GM12878 (cell line): ENCODE data around the gene NDUFA11. TPM values are rescaled to one million over a fixed set of nuclear protein-coding genes. Genes with fewer than 3 reads are reported as not detected.

Source experiments
- ATAC-seq: fragments of 200-7000 bp; cut with Tn5 transposase; 3 replicates; pipeline ENCODE4 v1.9.1; 2020; ENCODE audit warnings: mild to moderate bottlenecking, moderate library complexity
- BruUV-seq: library from RNA; stranded (reverse); fragments of 400-500 nt; replicated peaks from 2 replicates; lab custom pipeline; 2021; lab: Mats Ljungman, UMichigan
- CTCF ChIA-PET: fragments of 300-600 bp; sonication (Branson Sonifier 250); formaldehyde crosslinking; extraction: SDS; loops from one replicate; lab custom pipeline; 2021; ENCODE audit warnings: inconsistent platforms; lab: Yijun Ruan, JAX
- POLR2A ChIA-PET: fragments of 350-600 bp; formaldehyde crosslinking; extraction: SDS; loops from one replicate; lab custom pipeline; 2021; ENCODE audit warnings: inconsistent platforms; lab: Charles Lee
- RAD21 ChIA-PET: fragments of 300-600 bp; sonication (Branson Sonifier 250); formaldehyde crosslinking; loops from one replicate; lab custom pipeline; 2023; ENCODE audit warnings: antibody characterized with exemption; ENCODE audit not compliant: unreplicated experiment; lab: Charles Lee
- SMC1A ChIA-PET: fragments of 300-600 bp; sonication (Branson Sonifier 250); formaldehyde crosslinking; loops from one replicate; lab custom pipeline; 2023; ENCODE audit not compliant: unreplicated experiment, uncharacterized antibody; lab: Charles Lee
- DNase-seq: peaks from one replicate; pipeline ENCODE4 v3.0.0-alpha.2; 2011; ENCODE audit warnings: low read depth, low spot score
- FAIRE-seq: peaks from 3 replicates; lab custom pipeline; 2011; peaks lifted over from hg19 to GRCh38; lab: Jason Lieb, UNC
- H2AFZ ChIP-seq: 2 replicates; pipeline ENCODE4 v1.6.0; 2011; ENCODE audit warnings: low read depth, low read length, control low read depth; ENCODE audit not compliant: control insufficient read depth
- H3K27ac ChIP-seq: 2 replicates; pipeline ENCODE4 v1.5.1; 2011; ENCODE audit warnings: control low read depth; ENCODE audit not compliant: control insufficient read depth, insufficient read depth
- H3K27me3 ChIP-seq, 2 experiments: replicated peaks in 1 of 2; 2 replicates each; pipeline versions ENCODE4 v1.6.0 to v1.6.1; 2011; ENCODE audit warnings: low read length in 1 of 2; ENCODE audit not compliant: control insufficient read depth in 2 of 2, insufficient read depth in 2 of 2
- H3K36me3 ChIP-seq, 2 experiments: 2 replicates each; pipeline ENCODE4 v1.5.1; 2011; ENCODE audit warnings: low read length in 1 of 2; ENCODE audit not compliant: control insufficient read depth in 2 of 2, insufficient read depth in 2 of 2
- H3K4me1 ChIP-seq: 2 replicates; pipeline ENCODE4 v1.6.1; 2011; ENCODE audit warnings: mild to moderate bottlenecking, low read length, moderate library complexity, mixed read lengths; ENCODE audit not compliant: control insufficient read depth, insufficient read depth
- H3K4me2 ChIP-seq: 2 replicates; pipeline ENCODE4 v1.6.0; 2011; ENCODE audit warnings: control low read depth; ENCODE audit not compliant: control insufficient read depth, insufficient read depth
- H3K4me3 ChIP-seq: fragments of 200-600 bp; sonication (generic); 2 replicates; pipeline ENCODE4 v1.5.1; 2016
- H3K79me2 ChIP-seq: 2 replicates; pipeline ENCODE4 v1.6.0; 2011; ENCODE audit warnings: low read length; ENCODE audit not compliant: control insufficient read depth, insufficient read depth
- H3K9ac ChIP-seq: 2 replicates; pipeline ENCODE4 v1.8.0; 2011; ENCODE audit warnings: low read length, control low read depth, mixed read lengths; ENCODE audit not compliant: control insufficient read depth, insufficient read depth
- H3K9me3 ChIP-seq: replicated peaks from 3 replicates; pipeline ENCODE4 v1.5.1; 2011; ENCODE audit warnings: mild to moderate bottlenecking, low read length; ENCODE audit not compliant: control insufficient read depth, insufficient read depth
- H4K20me1 ChIP-seq: 2 replicates; pipeline ENCODE4 v1.6.0; 2011; ENCODE audit not compliant: control insufficient read depth, insufficient read depth
- EGR1 ChIP-seq, 2 experiments: IDR thresholded peaks; 1 replicate in 1 of 2; 2 replicates in 1 of 2; pipeline ENCODE4 v1.6.1; 2011 to 2012; ENCODE audit warnings: low read depth in 2 of 2, low read length in 2 of 2, borderline replicate concordance in 1 of 2, mild to moderate bottlenecking in 1 of 2, moderate library complexity in 1 of 2
- EP300 ChIP-seq, 2 experiments: fragments of 150-350 bp in 1 of 2; IDR thresholded peaks; 2 replicates each; pipeline ENCODE4 v1.6.1; 2011 to 2012; ENCODE audit warnings: low read depth in 2 of 2, low read length in 2 of 2, borderline replicate concordance in 1 of 2, improper control_type of control experiment in 1 of 2, inconsistent platforms in 1 of 2; ENCODE audit not compliant: control insufficient read depth in 1 of 2
- JUNB ChIP-seq: IDR thresholded peaks from 2 replicates; pipeline ENCODE4 v1.6.1; 2016; ENCODE audit warnings: antibody characterized with exemption, mild to moderate bottlenecking
- MYC ChIP-seq: IDR thresholded peaks from 2 replicates; pipeline ENCODE4 v1.6.1; 2011; ENCODE audit warnings: mild to moderate bottlenecking, low read length, moderate library complexity, inconsistent platforms; ENCODE audit not compliant: insufficient read depth, insufficient replicate concordance, insufficient read length, severe bottlenecking
- NRF1 ChIP-seq: conservative IDR thresholded peaks from 2 replicates; pipeline ENCODE4 v1.6.1; 2011; ENCODE audit warnings: mild to moderate bottlenecking, low read depth, low read length, improper control_type of control experiment
- PML ChIP-seq: IDR thresholded peaks from 2 replicates; pipeline ENCODE4 v1.6.1; 2012; ENCODE audit warnings: low read length, inconsistent platforms
- POU2F2 ChIP-seq: IDR thresholded peaks from 3 replicates; pipeline ENCODE4 v1.6.1; 2011; ENCODE audit warnings: low read depth, mild to moderate bottlenecking, low read length, borderline replicate concordance
- RAD51 ChIP-seq: fragments of 450-650 bp; IDR thresholded peaks from 2 replicates; pipeline ENCODE4 v1.6.1; 2016; ENCODE audit warnings: moderate library complexity, mild to moderate bottlenecking, inconsistent platforms
- RBBP5 ChIP-seq: fragments of 200-600 bp; sonication (generic); conservative IDR thresholded peaks from 2 replicates; pipeline ENCODE4 v1.6.1; 2016
- SMAD5 ChIP-seq: IDR thresholded peaks from 2 replicates; pipeline ENCODE4 v1.6.1; 2016; ENCODE audit warnings: antibody characterized with exemption, low read depth
- TAF1 ChIP-seq: IDR thresholded peaks from 2 replicates; pipeline ENCODE4 v1.6.1; 2011; ENCODE audit warnings: mild to moderate bottlenecking, low read depth, low read length, borderline replicate concordance
- WRNIP1 ChIP-seq: IDR thresholded peaks from 2 replicates; pipeline ENCODE4 v1.6.1; 2011; ENCODE audit warnings: low read depth, low read length, improper control_type of control experiment, borderline replicate concordance
- ZNF207 ChIP-seq: fragments of 450-650 bp; IDR thresholded peaks from 2 replicates; pipeline ENCODE4 v1.6.1; 2014; ENCODE audit warnings: antibody characterized with exemption, mild to moderate bottlenecking, borderline replicate concordance
- WGBS: methylation state at CpG from one replicate; pipeline ENCODE4 v1.1.6; 2016; ENCODE audit warnings: low lambda C conversion rate; ENCODE audit not compliant: insufficient replicate concordance, insufficient coverage; ENCODE audit errors: missing lambda C conversion rate; 5-methylcytosine and 5-hydroxymethylcytosine counted together
- in situ Hi-C: fragments of 300-500 bp; cut with MboI; formaldehyde crosslinking; loops from 9 replicates; pipeline ENCODE4 v1.14.3; 2018; ENCODE audit warnings: mixed read lengths
- intact Hi-C: fragments of 100-400 bp; cut with micrococcal nuclease; formaldehyde crosslinking; loops from one replicate; pipeline ENCODE4 v1.14.2; 2022; ENCODE audit not compliant: unreplicated experiment
- polyA plus RNA-seq, 11 experiments: library from polyadenylated mRNA; depleted of rRNA in 4 of 11; unstranded in 6 of 11; stranded (reverse) in 5 of 11; fragments of >200 nt; fragmentation: Nextera tagmentation in 4 of 11; fragmentation: Illumina TruSeq in 1 of 11; extraction: Ambion mirVana in 4 of 11; extraction: Trizol in 1 of 11; gene quantifications; 1 replicate in 1 of 11; 2 replicates in 10 of 11; pipeline versions ENCODE4 v1.2.1 to v1.2.3, GENCODE V29; 2011 to 2016; ENCODE audit warnings: inconsistent platforms in 2 of 11, missing spikeins in 2 of 11, low read depth in 1 of 11
- total RNA-seq, 4 experiments: library from RNA; depleted of rRNA in 3 of 4; stranded (reverse); fragments of >200 nt in 3 of 4; fragmentation: Illumina TruSeq in 1 of 4; extraction: Trizol in 1 of 4; gene quantifications; 2 replicates each; pipeline versions ENCODE4 v1.2.1 to v1.2.3, GENCODE V29; 2013 to 2021
- TF ChIP-seq, protein P1 (sequence below): fragments of 450-650 bp; formaldehyde crosslinking; IDR thresholded peaks from 2 replicates; pipeline ENCODE4 v1.4.0; 2020; ENCODE audit warnings: mild to moderate bottlenecking, moderate library complexity

Gene NDUFA11
- total and polyA plus RNA-seq, 10 of the 15 experiments (the other 5 are each of a cell fraction or from before 2014, with no cell fraction given), result 108 to 600 (median 289) TPM

DNA sequence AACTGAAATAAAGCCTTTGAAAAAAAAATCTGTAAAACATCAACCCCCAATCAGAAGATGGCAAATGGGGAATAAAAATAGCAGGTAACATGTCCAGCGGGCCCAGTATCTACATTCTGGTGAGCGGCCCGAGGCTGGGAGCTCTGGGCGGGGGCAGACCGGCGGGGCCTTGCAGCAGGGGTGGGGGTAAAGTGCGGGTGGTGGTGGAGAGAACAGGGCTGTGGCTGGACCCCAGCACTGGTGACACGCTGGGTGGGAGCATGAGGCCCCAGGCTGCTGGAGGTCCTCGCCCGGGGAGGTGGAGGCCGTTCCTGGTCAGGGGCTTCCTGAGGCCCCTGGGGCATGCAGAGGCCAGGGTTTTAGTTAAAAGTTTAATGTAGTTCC lies 12.2 kb upstream of the NDUFA11 start:
- DNase-seq, result no peak
- no peak overlapping the region for H3K4me3 ChIP-seq
- no peaks in the 10 kb centered on the region for H3K27me3 ChIP-seq
- ChIA-PET SMC1A (no interaction called here), CTCF (no interaction called here), RAD21 (no interaction called here), POLR2A (no interaction called here)
- no peak overlapping the region for H3K27ac ChIP-seq
- H2AFZ ChIP-seq, result no peak overlapping the region
- no peaks in the 10 kb centered on the region for H3K4me1 ChIP-seq
- no peak overlapping the region for H3K4me2 ChIP-seq
- BruUV-seq, result no TSS peak
- H3K36me3 ChIP-seq, result peaks cover 3 to 27% of the 10 kb centered on the region in 2 experiments; a peak in 3 of 4 replicates
- no peaks in the 10 kb centered on the region for H3K9me3 ChIP-seq
- no peak for ATAC-seq
- no peak for FAIRE-seq
- WGBS, result 93% methylated on average over 11 of the region's 11 CpGs
- intact Hi-C loops (no loop called here), in situ Hi-C loops (no loop called here)
- H3K79me2 ChIP-seq, result no peaks in the 10 kb centered on the region
- no peak overlapping the region for H3K9ac ChIP-seq
- H4K20me1 ChIP-seq, result no peaks in the 10 kb centered on the region
- TF ChIP-seq PML (no peak), SMAD5 (no peak), JUNB (no peak), NRF1 (no peak), EP300 (IDR thresholded peaks at IDR 0.05; ENCODE audit: borderline replicate concordance in 1 of 2, control insufficient read depth in 1 of 2, low read depth in 2 of 2, low read length in 2 of 2) (no peak), RAD51 (no peak), MYC (no peak), RBBP5 (no peak), EGR1 (IDR thresholded peaks at IDR 0.05; ENCODE audit: borderline replicate concordance in 1 of 2, low read depth in 2 of 2, low read length in 2 of 2) (no peak), ZNF207 (no peak), TAF1 (no peak), POU2F2 (no peak), WRNIP1 (no peak)
- TF ChIP-seq, protein P1, sequence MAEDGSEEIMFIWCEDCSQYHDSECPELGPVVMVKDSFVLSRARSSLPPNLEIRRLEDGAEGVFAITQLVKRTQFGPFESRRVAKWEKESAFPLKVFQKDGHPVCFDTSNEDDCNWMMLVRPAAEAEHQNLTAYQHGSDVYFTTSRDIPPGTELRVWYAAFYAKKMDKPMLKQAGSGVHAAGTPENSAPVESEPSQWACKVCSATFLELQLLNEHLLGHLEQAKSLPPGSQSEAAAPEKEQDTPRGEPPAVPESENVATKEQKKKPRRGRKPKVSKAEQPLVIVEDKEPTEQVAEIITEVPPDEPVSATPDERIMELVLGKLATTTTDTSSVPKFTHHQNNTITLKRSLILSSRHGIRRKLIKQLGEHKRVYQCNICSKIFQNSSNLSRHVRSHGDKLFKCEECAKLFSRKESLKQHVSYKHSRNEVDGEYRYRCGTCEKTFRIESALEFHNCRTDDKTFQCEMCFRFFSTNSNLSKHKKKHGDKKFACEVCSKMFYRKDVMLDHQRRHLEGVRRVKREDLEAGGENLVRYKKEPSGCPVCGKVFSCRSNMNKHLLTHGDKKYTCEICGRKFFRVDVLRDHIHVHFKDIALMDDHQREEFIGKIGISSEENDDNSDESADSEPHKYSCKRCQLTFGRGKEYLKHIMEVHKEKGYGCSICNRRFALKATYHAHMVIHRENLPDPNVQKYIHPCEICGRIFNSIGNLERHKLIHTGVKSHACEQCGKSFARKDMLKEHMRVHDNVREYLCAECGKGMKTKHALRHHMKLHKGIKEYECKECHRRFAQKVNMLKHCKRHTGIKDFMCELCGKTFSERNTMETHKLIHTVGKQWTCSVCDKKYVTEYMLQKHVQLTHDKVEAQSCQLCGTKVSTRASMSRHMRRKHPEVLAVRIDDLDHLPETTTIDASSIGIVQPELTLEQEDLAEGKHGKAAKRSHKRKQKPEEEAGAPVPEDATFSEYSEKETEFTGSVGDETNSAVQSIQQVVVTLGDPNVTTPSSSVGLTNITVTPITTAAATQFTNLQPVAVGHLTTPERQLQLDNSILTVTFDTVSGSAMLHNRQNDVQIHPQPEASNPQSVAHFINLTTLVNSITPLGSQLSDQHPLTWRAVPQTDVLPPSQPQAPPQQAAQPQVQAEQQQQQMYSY, result no peak
